ENCODE data around the gene PLCL2. TPM values are rescaled to one million over a fixed set of nuclear protein-coding genes. Genes with fewer than 3 reads are reported as not detected.

PLCL2 gene
- total RNA-seq, 1 experiment from 2014 or later, result 0.51 TPM

DNA sequence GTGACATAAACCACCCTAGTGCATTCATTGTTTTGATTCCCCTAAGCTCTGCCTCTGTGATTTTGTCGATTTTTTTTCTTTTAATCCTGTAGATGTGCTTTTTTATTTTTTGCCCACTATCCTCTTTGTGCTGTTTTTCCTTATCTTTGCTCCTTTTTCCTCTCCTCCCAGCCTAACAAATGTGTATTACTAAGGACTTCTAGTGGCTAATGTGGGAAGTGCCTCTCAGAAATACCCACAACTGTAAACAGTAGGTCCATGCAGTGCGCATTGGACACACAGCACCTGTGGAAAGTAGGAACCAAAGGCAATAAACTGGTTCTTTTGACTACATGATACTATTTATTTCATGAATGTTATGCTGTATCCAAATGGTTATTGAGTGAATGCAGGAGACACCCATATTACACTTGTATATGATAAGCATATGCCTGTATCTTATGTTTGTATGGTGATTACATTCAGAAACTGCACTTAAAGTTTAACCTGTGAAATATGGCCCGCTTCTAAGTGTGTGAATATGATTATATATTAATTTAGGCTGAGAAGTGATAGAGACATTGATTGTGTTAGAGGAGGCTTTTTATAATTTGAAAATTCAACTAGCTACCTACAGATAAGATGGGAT, 147.8 kb downstream of the PLCL2 start:
- no peaks in the 10 kb centered on the region for H3K27me3 Mint-ChIP-seq (ENCODE audit: insufficient read depth, unreplicated experiment)
- H3K27ac Mint-ChIP-seq (ENCODE audit: low read depth, unreplicated experiment), result no peak overlapping the region
- ChIA-PET CTCF (interaction anchor here (0.6 to 2.3 kb wide), 16 partner anchors 10 to 433 kb away, joined by 3 to 13 read pairs (median 3); no protein-coding TSS in a partner anchor), POLR2A (interaction anchor here (0.6 to 1.1 kb wide), 2 partner anchors 11 to 36 kb away, joined by 3 read pairs; no protein-coding TSS in a partner anchor)
- no peaks in the 10 kb centered on the region for H3K36me3 Mint-ChIP-seq (ENCODE audit: insufficient read depth, unreplicated experiment)
- DNase-seq (ENCODE audit: unreplicated experiment), result peak; percentile 42
- no peaks in the 10 kb centered on the region for H3K9me3 Mint-ChIP-seq (ENCODE audit: unreplicated experiment)
- peaks cover 9% of the 10 kb centered on the region for H3K4me1 Mint-ChIP-seq (ENCODE audit: insufficient read depth, unreplicated experiment)
- BruUV-seq (replicated peaks), result no TSS peak
- TF ChIP-seq, protein P1, sequence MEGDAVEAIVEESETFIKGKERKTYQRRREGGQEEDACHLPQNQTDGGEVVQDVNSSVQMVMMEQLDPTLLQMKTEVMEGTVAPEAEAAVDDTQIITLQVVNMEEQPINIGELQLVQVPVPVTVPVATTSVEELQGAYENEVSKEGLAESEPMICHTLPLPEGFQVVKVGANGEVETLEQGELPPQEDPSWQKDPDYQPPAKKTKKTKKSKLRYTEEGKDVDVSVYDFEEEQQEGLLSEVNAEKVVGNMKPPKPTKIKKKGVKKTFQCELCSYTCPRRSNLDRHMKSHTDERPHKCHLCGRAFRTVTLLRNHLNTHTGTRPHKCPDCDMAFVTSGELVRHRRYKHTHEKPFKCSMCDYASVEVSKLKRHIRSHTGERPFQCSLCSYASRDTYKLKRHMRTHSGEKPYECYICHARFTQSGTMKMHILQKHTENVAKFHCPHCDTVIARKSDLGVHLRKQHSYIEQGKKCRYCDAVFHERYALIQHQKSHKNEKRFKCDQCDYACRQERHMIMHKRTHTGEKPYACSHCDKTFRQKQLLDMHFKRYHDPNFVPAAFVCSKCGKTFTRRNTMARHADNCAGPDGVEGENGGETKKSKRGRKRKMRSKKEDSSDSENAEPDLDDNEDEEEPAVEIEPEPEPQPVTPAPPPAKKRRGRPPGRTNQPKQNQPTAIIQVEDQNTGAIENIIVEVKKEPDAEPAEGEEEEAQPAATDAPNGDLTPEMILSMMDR (IDR thresholded peaks at IDR 0.05; ENCODE audit: unreplicated experiment), result peak; percentile 48
- intact Hi-C loops (cut with micrococcal nuclease), result loop anchor here (1.0 to 10.0 kb wide), 2 partner anchors 208 to 431 kb away; no protein-coding TSS in a partner anchor
- H3K4me3 Mint-ChIP-seq (ENCODE audit: unreplicated experiment), result no peak overlapping the region

DNA sequence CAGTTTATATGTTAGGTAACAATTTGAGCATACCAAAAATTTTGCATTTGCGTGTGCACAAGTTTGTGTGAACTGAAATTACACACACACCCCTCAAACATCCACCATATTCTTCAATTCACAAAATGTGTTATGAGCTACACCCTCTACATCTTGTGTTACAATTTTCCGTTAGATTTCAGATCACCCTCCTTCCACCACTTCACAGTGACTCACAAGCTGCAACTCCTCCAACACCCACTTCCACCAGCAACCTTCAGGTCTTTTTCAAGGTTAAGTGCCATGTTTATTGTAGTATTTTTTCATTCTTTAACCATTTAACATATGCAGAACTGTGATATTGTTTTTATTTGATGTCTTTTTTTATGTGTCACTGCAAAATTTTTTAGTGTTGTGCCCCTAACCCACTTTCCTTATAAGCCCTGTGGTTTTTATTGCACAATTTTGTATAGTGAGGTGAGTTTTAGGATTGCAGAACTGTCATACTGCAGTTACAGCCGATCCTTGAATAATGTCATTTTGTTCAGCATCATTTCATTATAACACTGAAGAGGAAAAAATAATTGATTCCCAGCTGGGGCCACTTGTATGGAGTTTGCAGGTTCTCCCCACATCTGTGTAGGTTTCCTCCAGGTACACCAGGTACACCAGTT, 148.9 kb downstream of the PLCL2 start:
- Mint-ChIP-seq H3K27me3 (ENCODE audit: insufficient read depth, unreplicated experiment) (no peaks in the 10 kb centered on the region), H3K36me3 (ENCODE audit: insufficient read depth, unreplicated experiment) (no peaks in the 10 kb centered on the region), H3K4me1 (ENCODE audit: insufficient read depth, unreplicated experiment) (peaks cover 7% of the 10 kb centered on the region), H3K4me3 (ENCODE audit: unreplicated experiment) (no peak overlapping the region), H3K9me3 (ENCODE audit: unreplicated experiment) (no peaks in the 10 kb centered on the region), H3K27ac (ENCODE audit: low read depth, unreplicated experiment) (no peak overlapping the region)
- no TSS peak for BruUV-seq (replicated peaks)
- ChIA-PET CTCF (interaction anchor here (0.6 to 2.3 kb wide), 6 partner anchors 88 to 432 kb away, joined by 3 to 13 read pairs (median 4); no protein-coding TSS in a partner anchor), POLR2A (no interaction called here)
- TF ChIP-seq, protein P1 (IDR thresholded peaks at IDR 0.05; ENCODE audit: unreplicated experiment), result no peak
- DNase-seq (ENCODE audit: unreplicated experiment), result peak; percentile 26
- intact Hi-C loops (cut with micrococcal nuclease), result loop anchor here (10.0 kb wide), 1 partner anchor 209 kb away; no protein-coding TSS in a partner anchor

DNA sequence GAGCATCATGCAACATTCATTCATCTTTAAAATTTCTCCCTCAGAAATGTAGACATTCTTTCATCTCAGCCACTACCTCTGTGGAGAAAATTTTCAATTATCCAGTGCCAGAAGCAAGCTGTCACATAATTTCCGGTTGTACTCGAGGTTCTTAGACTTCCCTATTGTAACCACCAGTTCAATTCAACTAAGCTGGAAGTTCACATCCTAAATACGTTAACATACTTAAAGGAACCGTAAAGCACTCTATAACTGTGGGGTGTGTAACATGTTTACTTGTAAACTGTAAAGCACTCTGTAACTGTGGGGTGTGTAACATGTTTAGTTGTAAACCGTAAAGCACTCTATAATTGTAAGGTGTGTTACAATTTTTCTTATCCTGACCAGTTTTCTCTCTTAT, 150.3 kb downstream of the PLCL2 start:
- peaks cover 14% of the 10 kb centered on the region for H3K4me1 Mint-ChIP-seq (ENCODE audit: insufficient read depth, unreplicated experiment)
- CTCF ChIA-PET, result interaction anchor here (0.6 to 2.1 kb wide), 3 partner anchors 12 to 434 kb away, joined by 3 to 7 read pairs (median 4); no protein-coding TSS in a partner anchor

More for the DNA sequence above, 150.3 kb downstream of the PLCL2 start:
- Mint-ChIP-seq H3K9me3 (ENCODE audit: unreplicated experiment) (no peaks in the 10 kb centered on the region), H3K36me3 (ENCODE audit: insufficient read depth, unreplicated experiment) (no peaks in the 10 kb centered on the region), H3K27me3 (ENCODE audit: insufficient read depth, unreplicated experiment) (no peaks in the 10 kb centered on the region), H3K27ac (ENCODE audit: low read depth, unreplicated experiment) (no peak overlapping the region), H3K4me3 (ENCODE audit: unreplicated experiment) (no peak overlapping the region)
- DNase-seq (ENCODE audit: unreplicated experiment), result no peak
- TF ChIP-seq, protein P1 (IDR thresholded peaks at IDR 0.05; ENCODE audit: unreplicated experiment), result no peak
- POLR2A ChIA-PET, result no interaction called here
- no TSS peak for BruUV-seq (replicated peaks)
- intact Hi-C loops (cut with micrococcal nuclease), result loop anchor here (10.0 kb wide), 1 partner anchor 210 kb away; no protein-coding TSS in a partner anchor

Data from MCF 10A (cell line).